Measurements from ENCODE around the gene USP10. TPM values are rescaled to one million over a fixed set of nuclear protein-coding genes. Genes with fewer than 3 reads are reported as not detected.

The USP10 gene
- total and polyA plus RNA-seq, 4 donors: 18.5 to 77.5 (median 63.0) TPM

- H3K9me3 ChIP-seq (ENCODE audit: control insufficient read depth in 4 of 4, insufficient read depth in 3 of 4, low read length in 3 of 4): no peaks in the 10 kb centered on the region
- 71 to 89% methylated on average over 9 of the region's 9 CpGs for WGBS, 2 donors
- H3K36me3 ChIP-seq (ENCODE audit: control insufficient read depth in 4 of 4, insufficient read depth in 4 of 4, low read length in 4 of 4): peaks cover 12 to 54% (median 29%) of the 10 kb centered on the region in 4 donors
- no peak overlapping the region for H3K9ac ChIP-seq (ENCODE audit: insufficient read depth in 1 of 2, low read length in 2 of 2)
- TF ChIP-seq, protein P1, sequence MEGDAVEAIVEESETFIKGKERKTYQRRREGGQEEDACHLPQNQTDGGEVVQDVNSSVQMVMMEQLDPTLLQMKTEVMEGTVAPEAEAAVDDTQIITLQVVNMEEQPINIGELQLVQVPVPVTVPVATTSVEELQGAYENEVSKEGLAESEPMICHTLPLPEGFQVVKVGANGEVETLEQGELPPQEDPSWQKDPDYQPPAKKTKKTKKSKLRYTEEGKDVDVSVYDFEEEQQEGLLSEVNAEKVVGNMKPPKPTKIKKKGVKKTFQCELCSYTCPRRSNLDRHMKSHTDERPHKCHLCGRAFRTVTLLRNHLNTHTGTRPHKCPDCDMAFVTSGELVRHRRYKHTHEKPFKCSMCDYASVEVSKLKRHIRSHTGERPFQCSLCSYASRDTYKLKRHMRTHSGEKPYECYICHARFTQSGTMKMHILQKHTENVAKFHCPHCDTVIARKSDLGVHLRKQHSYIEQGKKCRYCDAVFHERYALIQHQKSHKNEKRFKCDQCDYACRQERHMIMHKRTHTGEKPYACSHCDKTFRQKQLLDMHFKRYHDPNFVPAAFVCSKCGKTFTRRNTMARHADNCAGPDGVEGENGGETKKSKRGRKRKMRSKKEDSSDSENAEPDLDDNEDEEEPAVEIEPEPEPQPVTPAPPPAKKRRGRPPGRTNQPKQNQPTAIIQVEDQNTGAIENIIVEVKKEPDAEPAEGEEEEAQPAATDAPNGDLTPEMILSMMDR (IDR thresholded peaks at IDR 0.05; ENCODE audit: control extremely low read depth, extremely low read depth): no peak
- no peak for DNase-seq
- peaks cover 0 to 4% (median 0%) of the 10 kb centered on the region in 5 donors for H3K4me1 ChIP-seq (ENCODE audit: control insufficient read depth in 5 of 5, insufficient read depth in 5 of 5, low read length in 5 of 5)
- no peak overlapping the region for H3K4me3 ChIP-seq
- no peaks in the 10 kb centered on the region for H3K27me3 ChIP-seq (ENCODE audit: control insufficient read depth in 3 of 3, insufficient read depth in 3 of 3, low read length in 2 of 3)
- ATAC-seq (ENCODE audit: insufficient read depth, low FRiP score): no peak
- H3K27ac ChIP-seq (ENCODE audit: low read depth in 1 of 2, low read length in 1 of 2): no peak overlapping the region
These were observed 36.2 kb upstream of the USP10 start for GRCh38 chr16:84663433-84664101.

DNA sequence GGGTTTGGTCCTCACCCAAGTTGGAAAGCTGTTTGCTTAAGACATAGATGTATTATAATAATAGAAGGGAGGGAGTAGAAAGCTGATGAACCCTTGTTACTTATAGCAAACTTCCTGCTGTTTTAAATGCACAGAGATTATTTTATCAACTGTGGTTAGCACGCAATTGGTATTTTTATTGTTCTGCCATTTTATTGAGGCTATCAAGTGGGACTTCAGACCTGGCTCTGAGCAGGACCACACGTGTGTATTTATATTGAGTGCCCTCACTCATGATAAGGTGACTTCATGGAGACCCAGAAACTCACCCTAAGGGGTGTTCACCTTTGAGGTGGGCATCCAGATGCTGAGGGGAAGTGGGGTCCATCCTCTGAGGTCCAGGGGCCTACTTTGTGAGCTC, 34.4 kb upstream of the USP10 start:
- WGBS, 2 donors: 87 to 92% methylated on average over 2 of the region's 2 CpGs
- Histone ChIP-seq H3K36me3 (ENCODE audit: control insufficient read depth in 4 of 4, insufficient read depth in 4 of 4, low read length in 4 of 4) (peaks cover 9 to 40% (median 20%) of the 10 kb centered on the region in 4 donors), H3K27ac (ENCODE audit: low read depth in 1 of 2, low read length in 1 of 2) (no peak overlapping the region), H3K9ac (ENCODE audit: insufficient read depth in 1 of 2, low read length in 2 of 2) (no peak overlapping the region), H3K9me3 (ENCODE audit: control insufficient read depth in 4 of 4, insufficient read depth in 3 of 4, low read length in 3 of 4) (no peaks in the 10 kb centered on the region), H3K4me1 (ENCODE audit: control insufficient read depth in 5 of 5, insufficient read depth in 5 of 5, low read length in 5 of 5) (peaks cover 0 to 4% (median 0%) of the 10 kb centered on the region in 5 donors), H3K4me3 (no peak overlapping the region), H3K27me3 (ENCODE audit: control insufficient read depth in 3 of 3, insufficient read depth in 3 of 3, low read length in 2 of 3) (no peaks in the 10 kb centered on the region)
- ATAC-seq (ENCODE audit: insufficient read depth, low FRiP score): no peak
- TF ChIP-seq, protein P1 (IDR thresholded peaks at IDR 0.05; ENCODE audit: control extremely low read depth, extremely low read depth): no peak
- no peak for DNase-seq

GRCh38 chr16:84665843-84666242, 34.0 kb upstream of the USP10 start:
- no peak for ATAC-seq (ENCODE audit: insufficient read depth, low FRiP score)
- Histone ChIP-seq H3K9ac (ENCODE audit: insufficient read depth in 1 of 2, low read length in 2 of 2) (no peak overlapping the region), H3K27ac (ENCODE audit: low read depth in 1 of 2, low read length in 1 of 2) (no peak overlapping the region), H3K36me3 (ENCODE audit: control insufficient read depth in 4 of 4, insufficient read depth in 4 of 4, low read length in 4 of 4) (peaks cover 9 to 38% (median 16%) of the 10 kb centered on the region in 4 donors), H3K9me3 (ENCODE audit: control insufficient read depth in 4 of 4, insufficient read depth in 3 of 4, low read length in 3 of 4) (no peaks in the 10 kb centered on the region), H3K27me3 (ENCODE audit: control insufficient read depth in 3 of 3, insufficient read depth in 3 of 3, low read length in 2 of 3) (no peaks in the 10 kb centered on the region), H3K4me1 (ENCODE audit: control insufficient read depth in 5 of 5, insufficient read depth in 5 of 5, low read length in 5 of 5) (peaks cover 0 to 4% (median 0%) of the 10 kb centered on the region in 5 donors), H3K4me3 (no peak overlapping the region)
- 92 to 98% methylated on average over 7 of the region's 7 CpGs for WGBS, 2 donors
- DNase-seq: no peak
- TF ChIP-seq, protein P1 (IDR thresholded peaks at IDR 0.05; ENCODE audit: control extremely low read depth, extremely low read depth): no peak
